WERI-Rb-1 (cell line): ENCODE results near the gene GALNTL6.

Experiments used
- DNase-seq: peaks from one replicate; pipeline ENCODE4 v3.0.0-alpha.2; 2020
- H3K27ac ChIP-seq: fragments of 250-450 bp; sonication (Bioruptor Pico); 2 replicates; pipeline ENCODE4 v1.5.1; 2020; ENCODE audit warnings: mild to moderate bottlenecking, moderate library complexity
- H3K27me3 ChIP-seq: fragments of 250-450 bp; sonication (Bioruptor Pico); 2 replicates; pipeline ENCODE4 v1.5.1; 2021; ENCODE audit warnings: mild to moderate bottlenecking, low read depth, moderate library complexity; ENCODE audit not compliant: insufficient read depth, severe bottlenecking
- H3K36me3 ChIP-seq: fragments of 250-450 bp; sonication (Bioruptor Pico); 2 replicates; pipeline ENCODE4 v1.5.1; 2020; ENCODE audit warnings: mild to moderate bottlenecking, moderate library complexity
- H3K4me3 ChIP-seq: 2 replicates; pipeline ENCODE4 v1.5.1; 2011; ENCODE audit warnings: low read depth, mild to moderate bottlenecking, control low read depth, low read length
- H3K9me3 ChIP-seq: fragments of 250-450 bp; sonication (Bioruptor Pico); 2 replicates; pipeline ENCODE4 v1.5.1; 2021; ENCODE audit warnings: mild to moderate bottlenecking, moderate library complexity; ENCODE audit not compliant: severe bottlenecking
- TF ChIP-seq, protein P1 (sequence below): IDR thresholded peaks from 2 replicates; pipeline ENCODE4 v1.5.1; 2011; ENCODE audit warnings: low read depth, mild to moderate bottlenecking, control low read depth, inconsistent platforms, low read length

The GALNTL6 gene

GRCh38 chr4:172143605-172144314 is 330.6 kb downstream of the GALNTL6 start:
- Histone ChIP-seq H3K27ac (no peak overlapping the region), H3K36me3 (no peaks in the 10 kb centered on the region), H3K27me3 (no peaks in the 10 kb centered on the region), H3K4me3 (no peak overlapping the region), H3K9me3 (no peaks in the 10 kb centered on the region)
- TF ChIP-seq, protein P1, sequence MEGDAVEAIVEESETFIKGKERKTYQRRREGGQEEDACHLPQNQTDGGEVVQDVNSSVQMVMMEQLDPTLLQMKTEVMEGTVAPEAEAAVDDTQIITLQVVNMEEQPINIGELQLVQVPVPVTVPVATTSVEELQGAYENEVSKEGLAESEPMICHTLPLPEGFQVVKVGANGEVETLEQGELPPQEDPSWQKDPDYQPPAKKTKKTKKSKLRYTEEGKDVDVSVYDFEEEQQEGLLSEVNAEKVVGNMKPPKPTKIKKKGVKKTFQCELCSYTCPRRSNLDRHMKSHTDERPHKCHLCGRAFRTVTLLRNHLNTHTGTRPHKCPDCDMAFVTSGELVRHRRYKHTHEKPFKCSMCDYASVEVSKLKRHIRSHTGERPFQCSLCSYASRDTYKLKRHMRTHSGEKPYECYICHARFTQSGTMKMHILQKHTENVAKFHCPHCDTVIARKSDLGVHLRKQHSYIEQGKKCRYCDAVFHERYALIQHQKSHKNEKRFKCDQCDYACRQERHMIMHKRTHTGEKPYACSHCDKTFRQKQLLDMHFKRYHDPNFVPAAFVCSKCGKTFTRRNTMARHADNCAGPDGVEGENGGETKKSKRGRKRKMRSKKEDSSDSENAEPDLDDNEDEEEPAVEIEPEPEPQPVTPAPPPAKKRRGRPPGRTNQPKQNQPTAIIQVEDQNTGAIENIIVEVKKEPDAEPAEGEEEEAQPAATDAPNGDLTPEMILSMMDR, result no peak
- DNase-seq, result no peak

DNA sequence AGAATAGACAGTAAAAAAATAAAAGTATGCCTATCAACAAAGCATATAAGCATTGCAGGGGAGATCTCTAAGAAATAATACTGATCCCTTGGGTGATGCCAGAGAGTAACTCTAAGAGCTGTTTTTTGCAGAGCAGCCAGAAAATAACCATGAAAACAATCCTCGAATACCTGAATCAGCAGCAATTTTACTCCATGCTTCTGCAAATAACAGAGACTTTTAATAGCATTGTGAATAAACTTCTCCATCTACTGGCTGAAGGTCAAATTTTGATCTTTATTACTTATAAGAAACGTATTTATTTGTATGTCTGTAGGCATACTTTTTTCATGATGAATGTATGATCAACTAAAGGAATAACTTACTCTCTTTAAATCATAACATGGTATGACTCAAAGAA is 334.5 kb downstream of the GALNTL6 start:
- H3K9me3 ChIP-seq, result no peaks in the 10 kb centered on the region
- H3K27me3 ChIP-seq, result no peaks in the 10 kb centered on the region
- no peak for DNase-seq
- no peak overlapping the region for H3K4me3 ChIP-seq
- H3K36me3 ChIP-seq, result no peaks in the 10 kb centered on the region
- TF ChIP-seq, protein P1, result no peak
- H3K27ac ChIP-seq, result no peak overlapping the region

DNA sequence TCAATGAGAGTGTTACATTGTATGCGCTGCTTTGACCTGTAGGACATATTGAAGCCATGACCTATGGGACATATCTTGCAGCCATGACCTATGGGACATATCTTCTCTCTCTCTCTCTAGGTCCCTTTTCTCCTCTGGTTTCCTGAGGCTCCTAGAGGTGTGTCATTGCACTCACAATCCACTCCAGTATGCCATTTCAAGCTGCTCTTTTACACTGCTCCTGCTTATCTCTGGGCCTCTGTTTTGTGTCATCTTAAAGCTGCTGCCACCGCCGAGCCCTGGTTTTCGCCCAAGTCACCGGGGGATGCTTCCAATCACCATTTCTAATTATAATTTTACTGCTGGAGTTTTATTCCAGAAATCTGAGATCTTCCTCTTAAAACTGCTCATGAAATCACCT is 336.1 kb downstream of the GALNTL6 start:
- no peak overlapping the region for H3K27ac ChIP-seq
- H3K9me3 ChIP-seq, result no peaks in the 10 kb centered on the region
- no peaks in the 10 kb centered on the region for H3K27me3 ChIP-seq
- no peak for DNase-seq
- H3K36me3 ChIP-seq, result no peaks in the 10 kb centered on the region
- H3K4me3 ChIP-seq, result no peak overlapping the region
- TF ChIP-seq, protein P1, result no peak

GRCh38 chr4:172152284-172152683 is 339.1 kb downstream of the GALNTL6 start:
- Histone ChIP-seq H3K27me3 (no peaks in the 10 kb centered on the region), H3K4me3 (no peak overlapping the region), H3K9me3 (no peaks in the 10 kb centered on the region), H3K27ac (no peak overlapping the region), H3K36me3 (no peaks in the 10 kb centered on the region)
- TF ChIP-seq, protein P1, result no peak
- no peak for DNase-seq

DNA sequence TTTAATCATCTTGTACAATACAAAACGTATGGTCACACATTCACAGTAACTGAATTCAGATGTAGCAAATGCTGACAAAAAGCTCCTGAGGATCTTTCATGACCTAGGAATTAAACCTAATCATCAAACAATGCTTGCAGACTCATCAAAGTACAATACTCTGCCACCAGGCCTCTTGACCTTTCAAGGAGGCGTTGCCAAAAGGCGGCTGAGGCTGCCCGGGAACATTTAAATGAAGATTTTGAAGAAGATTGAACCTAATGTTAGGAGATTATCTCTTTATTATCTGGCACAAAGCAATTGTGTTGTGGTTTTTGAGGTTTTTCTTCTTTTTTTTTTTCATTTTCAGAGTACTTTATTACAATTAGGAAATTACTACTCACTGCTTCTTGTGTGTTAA is 340.5 kb downstream of the GALNTL6 start:
- no peak overlapping the region for H3K27ac ChIP-seq
- no peaks in the 10 kb centered on the region for H3K36me3 ChIP-seq
- TF ChIP-seq, protein P1, result no peak
- no peaks in the 10 kb centered on the region for H3K9me3 ChIP-seq
- DNase-seq, result no peak
- no peaks in the 10 kb centered on the region for H3K27me3 ChIP-seq
- no peak overlapping the region for H3K4me3 ChIP-seq

DNA sequence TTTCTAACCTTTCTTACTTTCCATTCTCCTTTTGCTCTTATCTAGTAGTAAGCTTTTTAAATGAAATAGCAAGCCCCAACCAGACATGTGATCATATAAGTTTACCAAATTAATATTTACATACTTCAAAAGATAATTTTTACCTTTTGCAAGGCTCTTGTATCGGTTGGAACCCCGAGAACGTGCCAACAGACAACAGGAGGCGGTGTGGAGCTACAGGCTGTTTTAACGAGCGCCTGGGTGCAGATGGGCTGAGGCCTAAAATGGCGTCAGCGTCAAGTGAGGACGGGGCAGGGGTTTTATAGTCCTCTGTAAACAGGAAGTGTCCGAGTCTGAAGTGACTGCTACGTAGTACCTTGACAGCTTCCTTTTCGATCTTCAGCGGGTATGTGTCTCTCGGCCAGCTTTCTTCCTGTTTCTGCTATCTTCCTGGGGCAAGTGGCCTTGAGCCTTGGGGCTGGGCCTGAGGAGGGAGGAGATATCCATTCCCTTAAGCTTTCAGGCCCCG is 342.7 kb downstream of the GALNTL6 start:
- no peaks in the 10 kb centered on the region for H3K9me3 ChIP-seq

More for the DNA sequence above, 342.7 kb downstream of the GALNTL6 start:
- no peak for DNase-seq
- no peaks in the 10 kb centered on the region for H3K36me3 ChIP-seq
- no peak overlapping the region for H3K4me3 ChIP-seq
- H3K27ac ChIP-seq, result no peak overlapping the region
- H3K27me3 ChIP-seq, result no peaks in the 10 kb centered on the region
- TF ChIP-seq, protein P1, result no peak
